OCI-LY7 (cell line): ENCODE data around the gene ARMC9. TPM values are rescaled to one million over a fixed set of nuclear protein-coding genes. Genes with fewer than 3 reads are reported as not detected.

Experiments used
- BruUV-seq: library from RNA; stranded (reverse); fragments of 400-500 nt; replicated peaks from 2 replicates; lab custom pipeline; 2021; lab: Mats Ljungman, UMichigan
- CTCF ChIA-PET: fragments of 300-600 bp; sonication (Branson Sonifier 250); formaldehyde crosslinking; loops from one replicate; lab custom pipeline; 2022; ENCODE audit warnings: antibody characterized with exemption; ENCODE audit not compliant: unreplicated experiment; lab: Charles Lee
- POLR2A ChIA-PET: fragments of 300-600 bp; sonication (Branson Sonifier 250); formaldehyde crosslinking; loops from one replicate; lab custom pipeline; 2022; ENCODE audit warnings: antibody characterized with exemption; lab: Charles Lee
- DNase-seq: peaks from one replicate; pipeline ENCODE4 v3.0.0-alpha.2; 2015; ENCODE audit warnings: low spot score
- H2AFZ ChIP-seq: fragments of 200-600 bp; sonication (generic), shearing (Covaris generic); 2 replicates; pipeline ENCODE4 v1.6.1; 2014; ENCODE audit warnings: mild to moderate bottlenecking, antibody characterized with exemption, low read length, moderate library complexity
- H3K27ac ChIP-seq: fragments of 200-600 bp; sonication (generic); 2 replicates; pipeline ENCODE4 v1.5.1; 2014; ENCODE audit warnings: mixed run types, low read depth, mild to moderate bottlenecking, moderate library complexity, low read length, inconsistent platforms; ENCODE audit not compliant: poor library complexity, severe bottlenecking
- H3K36me3 ChIP-seq: fragments of 200-600 bp; sonication (generic); 2 replicates; pipeline ENCODE4 v1.6.1; 2014; ENCODE audit warnings: mild to moderate bottlenecking, antibody characterized with exemption, low read length, moderate library complexity, mixed read lengths; ENCODE audit not compliant: insufficient read depth
- H3K4me1 ChIP-seq: fragments of 200-600 bp; sonication (generic); 2 replicates; pipeline ENCODE4 v1.5.1; 2014; ENCODE audit warnings: mild to moderate bottlenecking, low read length; ENCODE audit not compliant: insufficient read depth, poor library complexity, severe bottlenecking
- H3K4me2 ChIP-seq: fragments of 200-600 bp; sonication (generic); 2 replicates; pipeline ENCODE4 v1.6.1; 2014; ENCODE audit warnings: mild to moderate bottlenecking, low read length
- H3K4me3 ChIP-seq: fragments of 200-600 bp; sonication (generic); 2 replicates; pipeline ENCODE4 v1.5.1; 2014; ENCODE audit warnings: mild to moderate bottlenecking, low read depth, low read length; ENCODE audit not compliant: poor library complexity, severe bottlenecking
- H3K79me2 ChIP-seq: fragments of 200-600 bp; sonication (generic); 2 replicates; pipeline ENCODE4 v1.6.1; 2016; ENCODE audit warnings: low read depth, mild to moderate bottlenecking, low read length, moderate library complexity, mixed read lengths; ENCODE audit not compliant: insufficient read depth
- H3K9me2 ChIP-seq: fragments of 200-600 bp; sonication (generic); 2 replicates; pipeline ENCODE4 v1.6.1; 2016; ENCODE audit warnings: mild to moderate bottlenecking, low read length, mixed read lengths; ENCODE audit not compliant: insufficient read depth
- H3K9me3 ChIP-seq: fragments of 200-600 bp; sonication (generic); 2 replicates; pipeline ENCODE4 v1.6.1; 2014; ENCODE audit warnings: mild to moderate bottlenecking, mixed run types, low read length, mixed read lengths
- H4K20me1 ChIP-seq: fragments of 200-600 bp; sonication (generic); 2 replicates; pipeline ENCODE4 v1.6.1; 2014; ENCODE audit warnings: mild to moderate bottlenecking, antibody characterized with exemption, low read length, moderate library complexity, mixed read lengths; ENCODE audit not compliant: insufficient read depth
- CTCF ChIP-seq: fragments of 200-600 bp; sonication (generic); conservative IDR thresholded peaks from 2 replicates; pipeline ENCODE4 v1.5.1; 2014; ENCODE audit warnings: mild to moderate bottlenecking, antibody characterized with exemption, low read length, moderate library complexity, mixed read lengths
- EZH2phosphoT487 ChIP-seq: fragments of 200-600 bp; sonication (generic); IDR thresholded peaks from 2 replicates; pipeline ENCODE4 v1.6.1; 2018; ENCODE audit warnings: low read depth, borderline replicate concordance, mild to moderate bottlenecking, mixed run types, antibody characterized with exemption, low read length, moderate library complexity, mixed read lengths
- intact Hi-C: fragments of 100-400 bp; cut with micrococcal nuclease; formaldehyde crosslinking; loops from one replicate; pipeline ENCODE4 v1.10.0; 2022; ENCODE audit not compliant: unreplicated experiment
- total RNA-seq, 2 experiments: library from RNA; depleted of rRNA in 1 of 2; stranded (reverse); fragments of >200 nt in 1 of 2; shearing (Covaris generic) in 1 of 2; gene quantifications; 2 replicates each; pipeline ENCODE4 v1.2.3, GENCODE V29; 2014 to 2022

ARMC9 gene
- total RNA-seq, 2 experiments from 2014 or later = 6.6 to 12.2 TPM

GRCh38 chr2:231356466-231356844, 158.0 kb downstream of the ARMC9 start:
- Histone ChIP-seq H3K4me1 (no peaks in the 10 kb centered on the region), H3K36me3 (no peaks in the 10 kb centered on the region), H3K4me3 (no peak overlapping the region), H3K9me2 (no peaks in the 10 kb centered on the region), H2AFZ (no peak overlapping the region), H3K9me3 (no peaks in the 10 kb centered on the region), H3K4me2 (no peak overlapping the region), H3K27ac (no peak overlapping the region), H4K20me1 (no peaks in the 10 kb centered on the region), H3K79me2 (no peaks in the 10 kb centered on the region)
- no TSS peak for BruUV-seq
- TF ChIP-seq CTCF = no peak
- no peak for TF ChIP-seq EZH2phosphoT487
- ChIA-PET CTCF (interaction anchor here (0.6 kb wide), 1 partner anchor 1266 kb away, joined by 7 read pairs; no protein-coding TSS in a partner anchor), POLR2A (no interaction called here)
- DNase-seq = no peak
- intact Hi-C loops = no loop called here

- H3K9me2 ChIP-seq = no peaks in the 10 kb centered on the region
- TF ChIP-seq EZH2phosphoT487 (no peak), CTCF (no peak)
- peaks cover 5% of the 10 kb centered on the region for H3K4me1 ChIP-seq
- intact Hi-C loops = no loop called here
- no peaks in the 10 kb centered on the region for H4K20me1 ChIP-seq
- BruUV-seq = no TSS peak
- CTCF ChIA-PET = interaction anchor here (0.6 kb wide), 1 partner anchor 1265 kb away, joined by 7 read pairs; no protein-coding TSS in a partner anchor
- H3K4me3 ChIP-seq = no peak overlapping the region
- H2AFZ ChIP-seq = no peak overlapping the region
- H3K9me3 ChIP-seq = no peaks in the 10 kb centered on the region
- H3K36me3 ChIP-seq = no peaks in the 10 kb centered on the region
- H3K4me2 ChIP-seq = no peak overlapping the region
- DNase-seq = no peak
- H3K27ac ChIP-seq = no peak overlapping the region
- POLR2A ChIA-PET = no interaction called here
- H3K79me2 ChIP-seq = no peaks in the 10 kb centered on the region
These were observed 158.6 kb downstream of the ARMC9 start for GRCh38 chr2:231357048-231357447.

- Histone ChIP-seq H4K20me1 (no peaks in the 10 kb centered on the region), H3K4me2 (no peak overlapping the region), H2AFZ (no peak overlapping the region), H3K36me3 (no peaks in the 10 kb centered on the region), H3K4me1 (peaks cover 13% of the 10 kb centered on the region), H3K27ac (no peak overlapping the region), H3K79me2 (no peaks in the 10 kb centered on the region), H3K4me3 (no peak overlapping the region), H3K9me2 (no peaks in the 10 kb centered on the region), H3K9me3 (no peaks in the 10 kb centered on the region)
- no peak for DNase-seq
- intact Hi-C loops = no loop called here
- BruUV-seq = no TSS peak
- ChIA-PET CTCF (no interaction called here), POLR2A (interaction anchor here (1.4 kb wide), 1 partner anchor 22 kb away, joined by 3 read pairs; no protein-coding TSS in a partner anchor)
- no peak for TF ChIP-seq CTCF
These were observed 159.5 kb downstream of the ARMC9 start for GRCh38 chr2:231357931-231358330.
